T-helper 2 cell (primary cell): ENCODE results near the gene ZNF641.
A peak's percentile ranks its signal among the peaks of the same experiment; 100 is the strongest.

Experiments used
- DNase-seq, 5 experiments: peaks; one replicate each; pipeline versions ENCODE4 v3.0.0 to v3.0.0-alpha.2; 2012 to 2022
- total RNA-seq, 2 donors: gene quantifications; one replicate each; lab custom pipeline; 2026; lab: John Stamatoyannopoulos, UW

Gene ZNF641
- 24.6 to 40.2 reads per million in 2 donors for total RNA-seq

DNA sequence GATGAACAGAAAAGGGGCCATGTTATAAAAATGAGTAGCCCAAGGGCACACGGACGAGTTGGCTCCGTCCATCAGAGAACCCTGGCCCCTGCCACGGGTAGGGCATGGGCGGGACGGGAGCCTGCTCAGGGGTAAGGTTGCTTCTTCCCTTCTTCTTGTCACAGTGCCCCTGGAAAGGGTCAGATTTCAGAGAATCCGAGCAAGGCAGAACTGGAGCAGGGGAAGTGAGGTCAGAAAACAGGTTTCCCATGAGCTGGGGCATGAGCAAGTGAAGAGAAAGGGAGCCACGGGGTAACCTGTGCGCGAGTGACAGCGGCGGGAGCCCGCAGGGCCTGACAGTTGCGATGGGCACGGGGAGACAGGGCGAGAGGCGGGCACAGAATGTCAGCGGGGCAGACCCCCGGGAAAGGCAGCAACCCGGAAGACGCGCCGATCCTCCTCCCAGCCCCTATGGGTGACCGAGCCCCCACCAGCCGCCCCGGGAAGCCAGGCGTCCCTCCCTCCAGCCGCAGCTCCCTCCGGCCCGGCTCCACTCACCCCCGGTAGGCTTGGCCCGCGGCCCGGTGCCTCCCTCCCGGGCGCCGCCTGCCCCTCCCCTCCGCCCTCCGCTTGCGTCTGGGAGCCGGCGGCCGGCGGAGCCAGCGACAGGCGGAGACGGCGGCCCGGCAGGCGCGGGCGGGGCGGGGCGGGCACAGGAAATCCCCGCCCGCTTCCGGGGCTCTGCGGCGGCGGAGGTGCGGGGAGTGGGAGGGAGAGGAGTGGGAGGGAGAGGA lies at the start of gene ZNF641:
ZNF641 (minus strand) TSS at position 671 of the 773 bp plus-strand sequence. CDS start 2,829 bp downstream, outside the sequence.
- peak; percentile 56 to 90 (median 78) for DNase-seq

GRCh38 chr12:48390026-48390425 lies 39.3 kb upstream of the ZNF641 start:
- no peak for DNase-seq

DNA sequence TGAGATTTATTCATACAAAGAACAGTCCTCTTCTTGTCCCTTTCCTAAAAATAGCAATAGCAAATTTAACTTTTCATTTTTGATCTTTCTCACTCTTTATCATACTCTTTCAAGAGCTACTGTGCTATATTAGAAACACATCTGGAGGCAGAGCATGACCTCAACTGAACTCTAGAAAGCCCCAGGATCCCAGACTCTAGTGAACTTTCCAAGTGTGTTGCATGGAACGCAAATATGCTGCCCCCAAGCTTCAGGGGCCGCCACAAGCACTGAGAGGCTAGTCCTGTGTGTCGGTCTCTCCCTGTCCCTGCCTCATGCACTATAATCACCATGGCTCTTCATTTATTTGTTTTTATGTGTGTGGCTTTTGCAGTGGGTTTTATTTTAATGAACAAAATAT lies 38.7 kb upstream of the ZNF641 start:
- no peak for DNase-seq

DNA sequence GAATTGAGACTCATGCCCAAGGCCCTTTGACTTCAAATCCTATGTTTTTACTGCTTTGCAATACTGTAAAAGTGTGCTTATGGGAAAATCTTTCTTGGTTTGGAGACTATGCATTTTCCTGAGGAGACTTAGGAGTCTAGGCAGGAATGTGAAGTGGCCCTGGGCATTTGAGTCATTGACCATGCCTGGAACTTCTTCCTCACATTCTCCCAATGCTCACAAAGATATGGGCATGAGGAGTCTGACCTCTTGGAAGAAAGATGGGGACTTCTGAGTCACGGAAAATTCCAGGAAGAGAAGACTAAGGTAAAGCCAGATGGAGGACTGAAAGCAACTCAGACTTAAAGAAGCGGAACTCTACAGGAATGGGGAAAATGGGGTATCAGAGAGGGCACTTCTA lies 38.2 kb upstream of the ZNF641 start:
- no peak for DNase-seq

DNA sequence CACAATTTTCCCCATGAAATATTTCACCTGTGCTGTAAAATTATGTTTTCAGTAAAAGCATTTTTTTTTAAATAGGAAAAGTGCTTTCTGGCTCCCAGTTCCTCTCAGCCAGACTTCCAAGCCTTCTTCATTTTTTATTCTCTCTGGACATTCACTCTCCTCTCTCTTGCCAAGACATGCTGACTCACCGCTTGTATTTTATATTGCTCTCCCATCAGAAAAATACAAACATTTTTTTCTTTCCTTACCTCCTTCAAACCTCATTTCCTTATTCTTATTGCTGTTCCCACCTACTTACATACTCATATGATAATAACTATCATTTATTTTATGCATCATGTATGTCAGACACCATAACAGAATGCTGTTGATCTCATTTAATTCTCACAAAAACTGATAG lies 37.7 kb upstream of the ZNF641 start:
- no peak for DNase-seq

- DNase-seq: no peak
These were observed 29.9 kb upstream of the ZNF641 start for GRCh38 chr12:48380596-48380995.

- DNase-seq: no peak
These were observed 29.1 kb upstream of the ZNF641 start for GRCh38 chr12:48379794-48380193.

DNA sequence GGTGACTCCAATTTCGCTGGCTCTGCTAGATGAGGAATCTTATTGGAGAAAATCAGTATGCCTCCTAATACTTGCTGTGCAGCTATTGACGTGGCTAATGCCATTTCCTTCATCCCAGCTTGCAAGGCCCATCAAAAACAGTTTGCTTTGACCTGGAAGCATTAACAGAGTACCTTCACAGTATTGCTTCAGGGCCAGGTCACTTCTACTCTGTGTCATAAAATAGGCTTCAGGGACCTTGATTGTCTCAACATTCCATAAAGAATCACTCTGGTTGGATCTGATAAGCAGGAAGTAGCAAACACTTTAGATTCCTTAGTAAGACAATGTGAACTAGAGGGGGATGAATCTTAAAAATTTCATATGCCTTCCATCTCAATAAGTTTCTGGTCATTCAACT lies 26.9 kb upstream of the ZNF641 start:
- no peak for DNase-seq

DNA sequence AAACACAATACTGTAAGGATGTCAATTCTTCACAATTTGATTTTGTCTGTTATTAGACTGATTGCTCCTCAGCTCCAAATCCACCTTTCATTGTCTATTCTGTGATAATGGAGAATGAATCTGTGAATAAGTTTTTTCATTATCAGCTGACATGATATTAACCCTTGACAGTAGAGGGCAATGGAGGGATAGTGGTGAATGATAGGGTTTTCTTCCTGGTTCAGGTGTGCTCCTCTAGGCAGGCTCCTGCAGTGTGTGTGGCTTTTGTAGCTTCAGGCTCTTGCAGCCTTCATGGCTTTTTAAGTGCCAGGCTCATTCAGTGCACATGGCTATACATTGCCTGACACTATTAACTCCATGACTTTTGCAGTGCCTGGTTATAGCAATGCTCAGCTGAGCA lies 23.4 kb upstream of the ZNF641 start:
- no peak for DNase-seq

DNA sequence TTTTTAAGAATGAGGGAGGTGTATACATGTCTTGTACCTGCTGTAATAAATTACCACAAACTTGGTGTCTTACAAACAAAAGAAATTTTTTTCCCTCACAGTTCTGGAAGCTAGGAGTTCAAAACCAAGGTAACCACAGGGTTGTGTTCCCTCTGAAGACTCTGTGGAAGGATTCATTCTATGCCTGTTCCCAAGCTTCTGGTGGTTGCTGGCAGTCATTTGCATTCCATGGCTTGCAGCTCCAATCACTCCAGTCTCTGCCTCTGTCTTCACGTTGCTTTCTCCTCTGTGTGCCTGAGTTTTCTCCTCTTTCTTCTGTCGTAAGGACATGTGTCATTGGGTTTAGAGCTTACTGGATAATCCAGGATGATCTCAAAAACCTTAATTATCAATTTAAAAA lies 15.4 kb upstream of the ZNF641 start:
- no peak for DNase-seq

- DNase-seq: no peak
These were observed 11.1 kb upstream of the ZNF641 start for GRCh38 chr12:48361664-48362339.

- DNase-seq: no peak
These were observed 8.3 kb upstream of the ZNF641 start for GRCh38 chr12:48358937-48359513.

DNA sequence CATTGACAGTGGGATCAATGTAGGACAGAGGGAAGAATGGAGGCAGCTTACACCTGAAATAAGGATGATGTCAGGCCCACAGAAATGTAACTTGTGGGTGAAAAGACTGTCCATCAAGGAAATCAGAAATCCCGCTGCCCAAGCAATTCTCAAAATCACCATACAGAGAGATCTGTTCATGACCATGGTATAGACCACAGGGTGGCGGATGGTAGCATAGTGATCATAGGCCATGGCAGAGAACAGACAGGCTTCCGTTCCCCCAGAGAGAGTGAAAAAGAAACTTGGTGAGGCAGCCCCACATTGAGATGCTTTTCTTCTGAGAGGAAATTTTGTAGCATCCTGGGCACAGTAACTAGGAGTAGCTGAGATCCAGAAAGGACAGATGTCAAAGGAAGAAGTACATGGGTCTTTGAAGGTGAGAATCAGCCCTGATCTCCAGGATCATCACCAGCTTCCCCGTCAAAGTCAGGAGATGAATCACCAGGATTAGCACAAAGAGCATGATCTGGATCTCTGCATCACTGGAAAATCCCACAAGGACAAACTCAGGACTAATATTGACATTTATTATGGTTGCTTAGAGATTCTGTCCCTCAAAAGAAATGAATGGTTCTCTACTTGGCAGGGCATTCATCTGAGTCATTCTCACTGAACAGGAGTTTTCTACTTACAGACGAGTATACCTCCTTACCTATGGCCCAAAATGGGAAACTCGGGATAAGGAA lies 5.5 kb upstream of the ZNF641 start:
- no peak for DNase-seq

DNA sequence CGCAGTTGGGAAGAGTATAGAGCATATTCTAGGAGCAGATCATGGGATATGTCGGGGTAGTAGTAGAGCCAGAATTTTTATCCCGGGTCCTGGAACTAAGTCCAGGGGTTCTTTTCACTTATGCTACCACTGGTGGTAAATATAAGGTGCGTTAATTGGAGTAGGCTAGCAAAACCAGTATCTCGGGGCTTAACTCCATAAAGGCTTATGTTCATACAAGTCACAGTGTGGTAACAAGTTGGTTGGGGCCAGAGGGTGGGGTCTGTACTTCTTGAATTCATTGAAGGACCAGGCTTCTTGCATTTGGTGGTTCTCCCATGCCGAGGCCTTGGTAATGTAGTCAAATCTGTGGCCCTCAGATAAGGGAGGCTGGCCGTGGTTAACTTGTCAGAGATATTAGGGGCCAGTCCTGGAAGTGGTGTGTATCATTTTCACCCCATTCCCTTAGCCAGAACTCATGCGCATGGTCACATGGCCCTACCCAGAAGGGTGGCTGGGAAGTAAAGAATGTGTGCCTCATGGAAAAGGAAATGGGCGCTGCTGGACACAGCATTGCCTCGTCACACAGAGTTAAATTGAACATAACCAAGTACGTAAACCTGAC lies 1.5 kb upstream of the ZNF641 start:
- DNase-seq: no peak

- DNase-seq: no peak
These were observed 446 bp upstream of the ZNF641 start for GRCh38 chr12:48351022-48351708.

DNA sequence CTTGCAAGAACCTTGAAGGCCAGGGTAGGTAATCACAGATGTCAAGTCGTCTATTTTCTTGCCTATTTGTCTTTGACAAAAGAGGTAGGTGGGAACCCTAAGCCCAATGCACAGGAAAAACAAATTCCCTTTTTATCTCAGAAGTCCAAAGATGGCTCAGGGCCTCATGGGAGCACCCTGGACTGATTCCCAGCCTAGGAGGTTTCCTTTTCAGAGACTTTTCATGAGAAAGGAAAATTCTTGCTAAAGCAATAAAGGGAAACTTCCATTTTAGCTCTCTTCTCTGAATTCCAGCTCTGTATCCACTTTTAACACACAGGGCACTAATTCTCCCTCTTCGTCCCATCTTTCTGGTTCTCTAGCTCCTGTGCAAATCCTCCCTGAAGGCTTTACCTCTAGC lies 1.2 kb downstream of the ZNF641 start:
- DNase-seq: no peak

DNA sequence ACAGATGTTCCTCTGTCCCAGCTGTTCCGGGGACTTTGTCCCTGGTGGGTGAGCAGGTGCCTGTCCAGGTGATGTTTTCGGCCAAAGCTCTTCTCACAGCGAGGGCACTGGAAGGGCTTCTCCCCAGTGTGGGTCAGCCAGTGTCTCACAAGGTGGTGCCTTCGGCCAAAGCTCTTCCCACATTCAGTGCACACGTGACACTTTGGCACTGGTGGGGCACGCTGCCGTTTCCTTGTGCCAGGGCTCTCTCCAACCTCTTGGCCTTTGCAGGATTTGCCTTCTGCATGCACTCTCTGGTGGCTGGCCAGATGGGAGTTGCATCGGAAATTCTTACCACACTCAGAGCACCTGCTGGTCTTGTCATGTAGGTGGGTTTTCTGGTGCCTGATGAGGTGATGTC lies 7.7 kb downstream of the ZNF641 start:
- no peak for DNase-seq

GRCh38 chr12:48340943-48341342 lies 9.8 kb downstream of the ZNF641 start:
- DNase-seq: no peak

DNA sequence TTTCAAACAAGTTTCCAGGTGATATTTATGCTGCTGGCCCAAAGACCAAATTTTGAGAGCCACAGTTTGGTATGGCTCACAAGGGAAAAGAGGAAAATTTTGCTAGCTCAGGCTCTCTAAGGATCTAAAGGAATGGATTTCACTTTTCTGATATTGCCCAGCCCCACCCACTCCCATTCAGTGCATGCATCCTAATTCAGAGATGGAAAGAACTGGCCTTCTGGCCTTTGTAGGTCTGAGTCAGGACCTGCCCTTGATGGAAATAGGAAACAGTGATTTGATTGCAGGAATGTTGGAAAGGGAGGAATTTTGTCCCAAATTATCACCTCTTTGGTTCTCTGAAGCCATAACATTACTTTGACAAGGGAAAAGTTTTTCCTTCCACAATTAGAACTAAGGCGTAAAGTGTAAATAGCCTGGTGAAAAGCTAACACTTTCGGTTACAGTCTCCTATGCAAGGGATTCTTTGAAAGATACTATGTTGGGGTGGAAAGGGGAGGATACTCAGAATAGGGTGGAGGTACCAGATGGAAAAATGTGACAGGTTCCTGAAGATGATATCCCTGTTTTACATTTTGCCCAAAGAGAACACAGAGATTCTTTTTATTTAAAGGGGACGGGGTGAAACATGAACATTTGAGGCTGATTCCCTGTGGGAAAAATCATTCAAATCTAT lies 11.1 kb downstream of the ZNF641 start:
- DNase-seq: no peak

- no peak for DNase-seq
These were observed 14.2 kb downstream of the ZNF641 start for GRCh38 chr12:48336564-48336963.

GRCh38 chr12:48336061-48336460 lies 14.7 kb downstream of the ZNF641 start:
- DNase-seq: no peak

- no peak for DNase-seq
These were observed 15.9 kb downstream of the ZNF641 start for GRCh38 chr12:48334808-48335207.
